Forelimb muscle (tissue), 1 donor: ENCODE data around the gene BCLAF3. TPM values are rescaled to one million over a fixed set of nuclear protein-coding genes. Genes with fewer than 3 reads are reported as not detected.
A peak's percentile ranks its signal among the peaks of the same experiment; 100 is the strongest.

Experiments
- DNase-seq: peaks from one replicate; pipeline ENCODE4 v3.0.0-alpha.2; 2013; ENCODE audit warnings: low read depth
- polyA plus RNA-seq: library from polyadenylated mRNA; unstranded; fragments of 120-200 nt; gene quantifications from one replicate; pipeline ENCODE4 v1.2.1, GENCODE V29; 2013; ENCODE audit not compliant: insufficient read length

The BCLAF3 gene
- 8.1 TPM for polyA plus RNA-seq

DNA sequence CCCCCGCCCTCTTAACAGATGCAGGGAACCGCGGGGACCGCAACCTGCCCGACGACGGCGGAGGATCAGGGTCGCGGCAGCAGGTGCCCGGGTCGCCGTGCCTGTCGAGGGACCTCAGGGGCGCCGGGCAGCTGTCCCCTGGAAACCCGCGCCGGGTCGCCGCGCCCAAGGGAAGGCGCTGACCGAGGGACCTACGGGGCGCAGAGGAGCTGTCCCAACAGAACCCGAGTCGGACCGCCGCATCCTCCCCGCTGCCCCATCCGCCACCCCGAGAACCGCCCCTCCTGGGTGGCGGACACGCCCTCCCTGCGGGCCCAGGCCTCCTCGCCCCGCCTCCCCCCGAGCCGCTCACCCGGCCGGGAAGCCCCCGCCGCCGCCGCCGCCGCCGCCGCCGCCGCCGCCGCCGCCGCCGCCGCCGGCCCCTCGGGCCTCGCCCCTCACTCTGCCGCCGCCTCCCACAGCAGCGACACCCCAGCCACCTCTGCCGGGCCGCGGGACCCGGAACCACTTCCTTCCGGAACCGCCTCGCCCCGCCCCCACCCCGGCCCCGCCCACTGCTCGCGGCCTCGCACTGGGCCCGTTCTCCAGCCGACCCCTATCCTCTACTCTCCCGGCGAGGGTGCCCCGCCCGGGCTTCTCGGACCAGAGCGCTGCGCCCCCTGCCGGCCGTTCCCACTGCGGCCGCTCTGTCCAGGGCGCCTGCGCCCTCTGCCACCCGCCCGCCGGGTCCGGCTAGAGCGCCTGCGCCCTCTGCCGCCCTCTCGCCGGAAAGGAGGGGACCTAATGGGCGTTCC lies at the start of gene BCLAF3:
TSS of gene BCLAF3 (minus strand) at position 506 of the 794 bp plus-strand sequence. CDS start 20,797 bp downstream, outside the sequence.
- peak; percentile 34 for DNase-seq

- no peak for DNase-seq
Measured at GRCh38 chrX:20038966-20039365, 48.1 kb upstream of the BCLAF3 start.

DNA sequence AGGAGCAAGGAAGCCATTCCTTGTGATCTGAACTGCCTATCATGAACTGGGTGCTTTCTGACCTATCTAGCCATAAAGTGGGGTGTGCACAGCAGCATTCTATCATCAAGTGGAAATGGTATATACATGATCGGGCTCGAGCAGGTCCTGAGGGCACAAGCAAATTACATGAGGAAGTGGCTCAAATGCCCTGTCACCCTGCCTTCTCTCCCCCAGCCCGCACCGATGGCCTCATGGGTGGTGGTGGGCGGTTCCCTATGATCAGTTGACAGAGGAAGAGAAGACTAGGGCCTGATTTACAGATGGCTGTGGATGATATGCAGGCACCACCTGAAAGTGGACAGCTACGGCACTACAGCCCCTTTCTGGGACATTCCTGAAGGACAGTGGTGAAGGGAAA lies 46.3 kb upstream of the BCLAF3 start:
- DNase-seq = no peak

DNA sequence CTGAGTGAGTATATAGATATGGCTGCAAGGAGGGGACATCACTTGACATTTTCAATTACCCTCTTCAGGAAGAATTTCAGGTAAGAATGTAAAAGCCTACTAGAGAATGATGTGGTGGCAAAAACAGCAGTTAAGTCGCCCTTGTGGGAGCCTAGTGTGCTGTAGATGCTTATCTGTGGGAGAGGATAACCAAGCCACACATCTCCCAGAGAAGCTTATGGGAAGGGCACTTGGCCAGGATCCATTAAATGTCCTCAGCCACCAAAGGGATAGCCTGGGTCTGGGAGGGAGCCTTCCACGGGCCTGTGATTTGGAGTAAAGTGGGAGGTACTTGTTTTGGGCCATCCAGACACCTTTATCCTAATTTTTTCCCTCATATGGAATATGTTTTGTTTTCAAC lies 41.3 kb upstream of the BCLAF3 start:
- DNase-seq = no peak

- DNase-seq = no peak
Measured at GRCh38 chrX:20029728-20030127, 38.9 kb upstream of the BCLAF3 start.

DNA sequence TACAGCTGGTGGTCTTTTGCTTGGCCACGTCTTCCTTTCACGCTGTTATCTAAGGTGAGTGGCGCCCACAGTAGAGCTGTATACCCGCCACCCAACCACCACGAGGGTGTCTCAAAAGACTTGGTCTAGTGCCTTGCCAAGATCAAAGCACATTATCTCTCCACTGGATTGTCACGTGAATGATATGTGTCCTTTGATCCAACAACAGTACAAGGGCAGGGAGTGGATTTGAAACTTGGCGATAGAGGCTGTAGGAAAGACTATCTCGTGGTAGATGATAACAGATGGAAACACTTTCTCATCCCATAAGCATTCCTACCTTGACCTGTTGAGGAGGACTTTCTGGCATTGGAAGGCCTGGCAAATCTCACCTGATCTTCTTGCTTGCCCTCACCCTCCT lies 37.7 kb upstream of the BCLAF3 start:
- DNase-seq = no peak

- no peak for DNase-seq
Measured at GRCh38 chrX:20026278-20026677, 35.4 kb upstream of the BCLAF3 start.

- DNase-seq = no peak
Measured at GRCh38 chrX:20019672-20020365, 29.0 kb upstream of the BCLAF3 start.

GRCh38 chrX:20016616-20016945 lies 25.7 kb upstream of the BCLAF3 start:
- no peak for DNase-seq

DNA sequence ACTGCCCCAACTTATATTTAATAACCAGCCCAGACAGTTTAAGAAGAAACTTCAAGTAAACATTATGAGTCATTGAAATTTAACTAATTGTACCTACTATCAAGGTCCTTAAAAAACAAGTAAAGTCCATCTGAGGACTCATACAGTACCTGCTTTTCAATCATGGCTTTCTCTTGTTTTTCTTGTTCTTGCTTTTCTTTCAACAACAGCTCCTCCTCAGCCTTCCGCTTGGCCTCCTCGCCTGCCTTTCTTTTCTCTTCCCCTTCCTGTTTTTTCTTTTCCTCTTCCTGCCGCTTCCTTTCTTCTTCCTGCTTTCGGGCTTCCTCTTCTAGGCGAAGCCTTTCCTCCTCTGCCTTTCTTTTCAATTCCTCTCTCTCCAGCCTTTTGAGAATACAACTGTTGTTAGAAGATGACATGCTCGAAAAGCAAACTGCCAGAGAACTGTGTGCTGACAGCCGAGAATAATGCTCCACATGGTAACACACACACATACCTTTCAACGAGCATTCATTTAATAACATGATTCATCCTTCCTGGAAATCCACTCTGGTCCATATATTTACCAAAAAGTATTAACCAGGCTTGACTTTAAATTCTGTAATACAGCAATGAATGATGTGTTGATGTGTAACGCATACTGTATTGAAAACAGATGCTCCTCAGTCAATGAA lies 25.2 kb upstream of the BCLAF3 start:
- peak; percentile 14 for DNase-seq

- no peak for DNase-seq
Measured at GRCh38 chrX:20015422-20015821, 24.6 kb upstream of the BCLAF3 start.

- no peak for DNase-seq
Measured at GRCh38 chrX:20011608-20012007, 20.7 kb upstream of the BCLAF3 start.

GRCh38 chrX:20007962-20008622 lies 17.2 kb upstream of the BCLAF3 start:
- DNase-seq = no peak

- no peak for DNase-seq
Measured at GRCh38 chrX:20005883-20006282, 15.0 kb upstream of the BCLAF3 start.

- no peak for DNase-seq
Measured at GRCh38 chrX:20001588-20001987, 10.7 kb upstream of the BCLAF3 start.

- DNase-seq = no peak
Measured at GRCh38 chrX:19991350-19991718, 473 bp upstream of the BCLAF3 start.

GRCh38 chrX:19990151-19990555 lies 708 bp downstream of the BCLAF3 start:
- no peak for DNase-seq

DNA sequence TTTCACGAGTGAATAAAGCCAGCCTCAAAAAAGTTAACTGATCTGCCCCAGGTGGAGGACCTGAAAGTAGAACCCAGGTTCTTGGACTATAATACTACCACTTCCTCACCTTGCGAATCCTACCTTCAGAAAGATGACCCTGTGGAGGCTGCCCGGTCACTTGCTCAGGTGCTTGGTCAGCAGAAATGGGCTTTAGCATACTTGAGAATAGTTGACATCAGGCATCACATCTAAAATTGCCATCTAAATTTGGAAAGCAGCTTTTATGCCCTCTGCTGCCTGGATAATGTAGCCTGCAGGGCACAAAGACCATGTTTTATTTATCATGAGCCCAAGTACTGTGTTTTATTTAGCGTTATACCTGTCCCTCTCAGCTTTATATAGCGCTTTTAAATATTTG lies 3.0 kb downstream of the BCLAF3 start:
- no peak for DNase-seq

- DNase-seq = no peak
Measured at GRCh38 chrX:19986531-19986930, 4.3 kb downstream of the BCLAF3 start.

DNA sequence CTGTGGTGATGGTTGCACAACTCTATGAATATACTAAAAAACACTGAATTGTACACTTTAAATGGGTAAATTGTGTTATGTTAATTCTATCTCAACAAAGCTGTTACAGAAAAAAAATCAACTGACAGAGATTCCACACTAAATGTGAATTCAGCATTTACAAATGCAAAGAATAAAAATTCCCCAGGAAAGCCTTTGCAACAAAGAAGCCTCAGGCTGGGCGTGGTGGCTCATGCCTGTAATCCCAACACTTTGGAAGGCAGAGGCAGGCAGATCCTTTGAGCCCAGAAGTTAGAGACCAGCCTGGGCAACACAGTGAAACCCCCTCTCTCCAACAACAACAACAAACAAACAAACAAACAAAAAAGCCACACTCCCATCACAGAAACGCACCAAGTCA lies 8.9 kb downstream of the BCLAF3 start:
- DNase-seq = no peak

DNA sequence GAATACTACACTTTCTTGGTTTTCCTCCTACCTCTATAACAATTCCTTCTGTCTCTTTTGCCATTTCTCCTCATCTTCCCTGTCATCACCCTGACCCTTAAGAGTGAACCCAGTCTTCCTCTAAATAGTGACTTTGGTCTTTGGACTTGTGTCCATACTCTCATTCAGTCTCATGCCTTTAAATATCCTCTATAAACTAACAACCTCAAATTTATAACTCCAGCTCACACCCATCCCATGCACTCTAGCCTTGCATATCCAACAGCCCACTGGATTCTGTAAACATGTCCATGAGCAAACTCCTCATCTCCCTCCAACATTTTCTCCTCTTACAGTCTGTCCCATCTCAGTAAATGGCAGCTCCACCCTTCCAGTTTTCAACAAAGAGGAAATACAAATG lies 15.0 kb downstream of the BCLAF3 start:
- no peak for DNase-seq

GRCh38 chrX:19972984-19973383 lies 17.9 kb downstream of the BCLAF3 start:
- DNase-seq = no peak
